ENCODE results near the gene UGT1A10. TPM values are rescaled to one million over a fixed set of nuclear protein-coding genes. Genes with fewer than 3 reads are reported as not detected.

The UGT1A10 gene
- total RNA-seq, 1 donor = not detected

DNA sequence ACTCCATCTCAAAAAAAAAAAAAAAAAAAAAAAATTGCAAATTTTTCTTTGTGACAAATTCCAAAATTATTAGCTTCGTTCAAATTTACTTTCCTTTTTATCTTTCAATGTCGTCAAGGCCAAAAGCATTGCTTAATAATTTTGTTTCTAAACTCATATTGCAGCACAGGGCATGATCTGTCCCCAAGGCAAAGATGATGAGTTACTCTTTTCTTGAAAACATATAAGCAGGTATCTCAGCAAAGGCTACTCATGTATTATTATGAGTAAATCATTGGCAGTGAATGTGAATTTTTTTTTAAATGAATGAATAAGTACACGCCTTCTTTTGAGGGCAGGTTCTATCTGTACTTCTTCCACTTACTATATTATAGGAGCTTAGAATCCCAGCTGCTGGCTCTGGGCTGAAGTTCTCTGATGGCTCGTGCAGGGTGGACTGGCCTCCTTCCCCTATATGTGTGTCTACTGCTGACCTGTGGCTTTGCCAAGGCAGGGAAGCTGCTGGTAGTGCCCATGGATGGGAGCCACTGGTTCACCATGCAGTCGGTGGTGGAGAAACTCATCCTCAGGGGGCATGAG lies 45.4 kb downstream of the UGT1A10 start, which contains the start of gene UGT1A7:
TSS of gene UGT1A7 (plus strand) at position 381 of the 579 bp plus-strand sequence. CDS start at position 418, 37 bp downstream.
- DNase-seq (ENCODE audit: low read depth) = no peak
- H3K4me3 ChIP-seq (ENCODE audit: low read depth, low read length) = no peak within 1 kb of the TSS
- TF ChIP-seq, protein P1, sequence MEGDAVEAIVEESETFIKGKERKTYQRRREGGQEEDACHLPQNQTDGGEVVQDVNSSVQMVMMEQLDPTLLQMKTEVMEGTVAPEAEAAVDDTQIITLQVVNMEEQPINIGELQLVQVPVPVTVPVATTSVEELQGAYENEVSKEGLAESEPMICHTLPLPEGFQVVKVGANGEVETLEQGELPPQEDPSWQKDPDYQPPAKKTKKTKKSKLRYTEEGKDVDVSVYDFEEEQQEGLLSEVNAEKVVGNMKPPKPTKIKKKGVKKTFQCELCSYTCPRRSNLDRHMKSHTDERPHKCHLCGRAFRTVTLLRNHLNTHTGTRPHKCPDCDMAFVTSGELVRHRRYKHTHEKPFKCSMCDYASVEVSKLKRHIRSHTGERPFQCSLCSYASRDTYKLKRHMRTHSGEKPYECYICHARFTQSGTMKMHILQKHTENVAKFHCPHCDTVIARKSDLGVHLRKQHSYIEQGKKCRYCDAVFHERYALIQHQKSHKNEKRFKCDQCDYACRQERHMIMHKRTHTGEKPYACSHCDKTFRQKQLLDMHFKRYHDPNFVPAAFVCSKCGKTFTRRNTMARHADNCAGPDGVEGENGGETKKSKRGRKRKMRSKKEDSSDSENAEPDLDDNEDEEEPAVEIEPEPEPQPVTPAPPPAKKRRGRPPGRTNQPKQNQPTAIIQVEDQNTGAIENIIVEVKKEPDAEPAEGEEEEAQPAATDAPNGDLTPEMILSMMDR (IDR thresholded peaks at IDR 0.05; ENCODE audit: insufficient read depth, low read depth, low read length) = no peak

- H3K4me3 ChIP-seq (ENCODE audit: low read depth, low read length) = no peak overlapping the region
- TF ChIP-seq, protein P1 (IDR thresholded peaks at IDR 0.05; ENCODE audit: insufficient read depth, low read depth, low read length) = no peak
- no peak for DNase-seq (ENCODE audit: low read depth)
These were observed 48.4 kb downstream of the UGT1A10 start for GRCh38 chr2:233684640-233685039.

- H3K4me3 ChIP-seq (ENCODE audit: low read depth, low read length) = no peak overlapping the region
- TF ChIP-seq, protein P1 (IDR thresholded peaks at IDR 0.05; ENCODE audit: insufficient read depth, low read depth, low read length) = no peak
- DNase-seq (ENCODE audit: low read depth) = no peak
These were observed 50.7 kb downstream of the UGT1A10 start for GRCh38 chr2:233686928-233687327.

DNA sequence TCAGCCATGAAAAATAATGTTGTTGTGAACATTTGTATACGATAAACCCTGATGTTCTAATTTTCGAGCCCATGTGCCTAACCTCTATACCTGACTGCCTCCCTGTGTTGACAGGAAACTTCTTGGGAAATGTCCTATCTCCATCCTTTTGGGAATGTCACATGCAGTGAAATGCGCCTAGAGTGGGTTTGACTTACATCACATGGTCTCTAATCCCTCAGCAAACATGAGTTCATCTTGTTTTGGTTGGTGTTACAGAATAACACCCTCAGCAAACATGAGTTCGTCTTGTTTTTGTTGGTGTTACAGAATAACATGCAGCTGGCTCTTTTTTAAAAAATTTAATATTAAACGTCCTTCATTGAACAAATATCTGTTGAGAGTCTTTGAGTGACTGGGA lies 52.1 kb downstream of the UGT1A10 start:
- TF ChIP-seq, protein P1 (IDR thresholded peaks at IDR 0.05; ENCODE audit: insufficient read depth, low read depth, low read length) = no peak
- no peak overlapping the region for H3K4me3 ChIP-seq (ENCODE audit: low read depth, low read length)
- no peak for DNase-seq (ENCODE audit: low read depth)

DNA sequence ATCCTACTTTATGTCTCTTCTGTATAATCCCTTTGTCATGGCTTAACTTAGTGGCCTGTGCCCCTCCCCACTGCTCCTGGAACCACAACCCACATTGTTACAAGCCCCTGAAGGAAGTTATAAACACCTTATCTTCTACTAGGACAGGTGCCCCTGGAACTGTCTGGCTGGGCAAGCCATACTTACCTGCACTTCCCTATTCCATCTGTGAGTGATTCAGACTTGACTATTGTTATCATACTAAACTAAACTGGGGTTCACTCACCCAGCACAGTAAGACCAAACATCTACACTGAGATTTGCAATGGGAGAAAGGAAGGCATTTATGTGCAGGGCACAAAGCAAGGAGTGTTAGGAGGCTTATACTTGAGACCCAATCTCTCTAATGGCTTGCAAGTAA lies 52.8 kb downstream of the UGT1A10 start:
- TF ChIP-seq, protein P1 (IDR thresholded peaks at IDR 0.05; ENCODE audit: insufficient read depth, low read depth, low read length) = no peak
- H3K4me3 ChIP-seq (ENCODE audit: low read depth, low read length) = no peak overlapping the region
- no peak for DNase-seq (ENCODE audit: low read depth)

GRCh38 chr2:233689501-233689900 lies 53.3 kb downstream of the UGT1A10 start:
- DNase-seq (ENCODE audit: low read depth) = no peak
- H3K4me3 ChIP-seq (ENCODE audit: low read depth, low read length) = no peak overlapping the region
- TF ChIP-seq, protein P1 (IDR thresholded peaks at IDR 0.05; ENCODE audit: insufficient read depth, low read depth, low read length) = no peak

- H3K4me3 ChIP-seq (ENCODE audit: low read depth, low read length) = no peak overlapping the region
- TF ChIP-seq, protein P1 (IDR thresholded peaks at IDR 0.05; ENCODE audit: insufficient read depth, low read depth, low read length) = no peak
- no peak for DNase-seq (ENCODE audit: low read depth)
These were observed 54.2 kb downstream of the UGT1A10 start for GRCh38 chr2:233690444-233690843.
